ENCODE measurements around the gene TMEM106B.

GRCh38 chr7:12173671-12174070, 37.4 kb upstream of the TMEM106B start:
- no peak for TF ChIP-seq CTCF (conservative IDR thresholded peaks at IDR 0.05; ENCODE audit: low read depth in 2 of 2)
- TF ChIP-seq EZH2phosphoT487 (IDR thresholded peaks at IDR 0.05; ENCODE audit: unreplicated experiment), result no peak
- no peak for TF ChIP-seq REST (IDR thresholded peaks at IDR 0.05; ENCODE audit: unreplicated experiment)
- no peak for TF ChIP-seq CREB1 (CRISPR knock-in tag; IDR thresholded peaks at IDR 0.05; ENCODE audit: low read depth)
- TF ChIP-seq POLR2AphosphoS5 (IDR thresholded peaks at IDR 0.05; ENCODE audit: low read depth), result no peak
- TF ChIP-seq EZH2 (IDR thresholded peaks at IDR 0.05; ENCODE audit: low read depth, unreplicated experiment), result no peak
- TF ChIP-seq ZNF331 (CRISPR knock-in tag; IDR thresholded peaks at IDR 0.05; ENCODE audit: low read depth), result no peak
- TF ChIP-seq JUNB (IDR thresholded peaks at IDR 0.05; ENCODE audit: unreplicated experiment), result no peak
- TF ChIP-seq NANOG (IDR thresholded peaks at IDR 0.05; ENCODE audit: borderline replicate concordance), result no peak
- TF ChIP-seq ZNF114 (CRISPR knock-in tag; IDR thresholded peaks at IDR 0.05), result no peak
- TF ChIP-seq STAT1 (IDR thresholded peaks at IDR 0.05; ENCODE audit: unreplicated experiment), result no peak

Data from GM23338 (cell line).